ENCODE measurements around the gene EDC4.
"Not testable (repeated sequence)": the region's sequence is repeated elsewhere in the genome, so short reads cannot be mapped to it uniquely, and the experiment has no call there.

EDC4 gene

DNA sequence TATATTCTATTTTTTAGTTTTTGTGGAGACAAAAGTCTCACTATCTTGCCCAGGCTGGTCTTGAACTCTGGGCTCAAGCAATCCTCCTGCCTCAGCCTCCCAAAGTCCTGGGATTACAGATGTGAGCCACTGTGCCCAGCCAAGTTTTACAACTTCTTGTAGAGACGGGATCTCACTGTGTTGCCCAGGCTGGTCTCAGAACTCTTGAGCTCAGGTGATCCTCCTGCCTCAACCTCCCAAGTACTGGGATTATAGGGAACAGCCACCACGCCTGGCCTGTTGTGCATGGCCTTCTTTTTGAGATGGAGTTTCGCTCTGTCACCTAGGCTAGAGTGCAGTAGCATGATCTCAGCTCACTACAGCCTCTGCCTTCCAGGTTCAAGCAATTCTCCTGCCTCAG, 19.2 kb upstream of the EDC4 start:
- DNase-seq (ENCODE audit: low read depth) = no peak

- DNase-seq (ENCODE audit: low read depth) = no peak
Measured at GRCh38 chr16:67855789-67856188, 17.1 kb upstream of the EDC4 start.

DNA sequence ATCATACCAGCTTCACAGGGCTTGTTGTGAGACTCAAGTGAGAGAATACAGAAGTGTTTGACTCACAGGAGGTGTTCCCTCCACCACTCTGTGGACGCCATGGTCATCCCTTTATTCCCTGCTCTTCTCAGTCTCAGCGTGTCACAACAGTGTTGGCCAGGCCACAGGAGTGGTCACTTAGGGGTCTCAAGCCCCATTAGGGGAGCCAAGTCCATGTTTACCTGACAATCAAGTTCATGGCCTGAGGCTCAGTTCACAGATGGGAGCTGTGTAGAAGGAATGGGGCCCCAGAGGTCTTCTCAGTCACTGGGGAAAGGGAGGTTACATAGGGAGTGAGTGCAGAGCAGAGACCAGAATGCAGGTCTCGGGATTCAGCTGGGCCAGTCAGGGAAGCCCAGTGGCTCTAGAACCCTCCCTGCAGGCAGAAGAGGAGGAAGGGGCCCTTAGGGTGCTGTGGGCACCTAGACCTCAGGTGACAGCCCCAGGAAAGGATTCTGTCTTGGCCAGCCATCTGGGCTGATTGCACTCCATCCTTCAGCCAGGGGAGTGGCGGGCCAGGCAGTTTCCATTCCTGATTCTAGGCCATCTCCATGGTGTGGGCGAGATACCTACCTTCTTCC, 15.8 kb upstream of the EDC4 start:
- DNase-seq (ENCODE audit: low read depth) = no peak

GRCh38 chr16:67857547-67858233, 15.2 kb upstream of the EDC4 start:
- no peak for DNase-seq (ENCODE audit: low read depth)

- DNase-seq (ENCODE audit: low read depth) = no peak
Measured at GRCh38 chr16:67858500-67858899, 14.4 kb upstream of the EDC4 start.

GRCh38 chr16:67860589-67861398, 12.1 kb upstream of the EDC4 start:
- DNase-seq (ENCODE audit: low read depth) = no peak

GRCh38 chr16:67861877-67862276, 11.0 kb upstream of the EDC4 start:
- DNase-seq (ENCODE audit: low read depth) = no peak

GRCh38 chr16:67862623-67863583, 9.9 kb upstream of the EDC4 start:
- DNase-seq (ENCODE audit: low read depth) = no peak

DNA sequence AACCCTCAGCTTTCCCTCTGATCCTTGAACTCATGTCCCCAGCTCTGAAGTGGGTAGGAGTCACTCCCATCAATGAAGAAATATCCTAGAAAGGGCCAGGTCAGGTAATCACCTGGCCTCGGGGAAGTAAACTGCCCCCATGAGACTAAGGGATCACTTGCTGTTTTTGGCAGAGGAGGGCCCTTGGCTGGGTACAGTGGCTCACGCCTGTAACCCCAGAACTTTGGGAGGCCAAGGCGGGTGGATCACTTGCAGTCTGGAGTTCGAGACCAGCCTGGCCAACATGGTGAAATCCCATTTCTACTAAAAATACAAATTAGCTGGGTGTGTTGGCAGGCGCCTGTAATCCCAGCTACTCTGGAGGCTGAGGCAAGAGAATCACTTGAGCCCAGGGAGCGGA, 8.8 kb upstream of the EDC4 start:
- DNase-seq (ENCODE audit: low read depth) = not testable (repeated sequence)

GRCh38 chr16:67864594-67864993, 8.3 kb upstream of the EDC4 start:
- no peak for DNase-seq (ENCODE audit: low read depth)

GRCh38 chr16:67865318-67865717, 7.5 kb upstream of the EDC4 start:
- DNase-seq (ENCODE audit: low read depth) = no peak

GRCh38 chr16:67868290-67868689, 4.6 kb upstream of the EDC4 start:
- DNase-seq (ENCODE audit: low read depth) = no peak

DNA sequence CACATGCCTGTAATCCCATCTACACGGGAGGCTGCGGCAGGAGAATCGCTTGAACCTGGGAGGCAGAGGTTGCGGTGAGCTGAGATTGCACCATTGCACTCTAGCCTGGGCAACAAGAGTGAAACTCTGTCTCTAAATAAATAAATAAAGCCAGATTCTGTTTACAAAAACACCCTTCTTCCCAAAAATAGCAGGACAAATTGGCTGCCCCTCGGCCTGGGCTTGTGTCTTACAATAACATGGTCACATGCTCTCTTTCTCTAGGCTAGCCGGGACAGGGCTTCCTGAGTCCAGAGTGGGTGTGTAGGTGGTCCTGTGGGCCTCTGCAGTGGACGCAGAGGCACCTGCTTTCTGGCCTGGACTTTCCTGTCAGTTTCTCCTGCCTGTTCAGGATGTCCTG, 3.2 kb upstream of the EDC4 start:
- no peak for DNase-seq (ENCODE audit: low read depth)

DNA sequence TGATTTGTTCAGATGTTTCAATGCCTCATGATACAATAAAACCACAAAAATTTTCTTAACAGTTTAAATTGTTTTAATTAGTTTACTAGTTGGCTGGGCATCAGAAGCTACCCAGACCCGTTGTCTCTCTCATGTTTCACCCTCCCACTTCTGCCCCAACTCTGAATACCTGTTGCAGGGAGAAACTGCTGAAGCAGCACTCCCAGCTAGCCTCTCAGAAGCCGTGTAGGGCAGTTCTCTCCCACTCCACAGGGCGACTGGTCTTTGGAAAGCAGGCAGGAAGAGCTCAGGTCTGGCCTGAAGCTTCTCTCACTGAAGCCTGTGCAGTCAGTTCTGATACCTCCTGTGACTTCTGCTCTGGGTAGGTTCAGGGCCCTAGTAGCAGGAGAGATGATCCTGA, 1.6 kb upstream of the EDC4 start:
- no peak for DNase-seq (ENCODE audit: low read depth)

- no peak for DNase-seq (ENCODE audit: low read depth)
Measured at GRCh38 chr16:67872131-67872630, 671 bp upstream of the EDC4 start.

- no peak for DNase-seq (ENCODE audit: low read depth)
Measured at GRCh38 chr16:67873435-67874370, 851 bp downstream of the EDC4 start.

DNA sequence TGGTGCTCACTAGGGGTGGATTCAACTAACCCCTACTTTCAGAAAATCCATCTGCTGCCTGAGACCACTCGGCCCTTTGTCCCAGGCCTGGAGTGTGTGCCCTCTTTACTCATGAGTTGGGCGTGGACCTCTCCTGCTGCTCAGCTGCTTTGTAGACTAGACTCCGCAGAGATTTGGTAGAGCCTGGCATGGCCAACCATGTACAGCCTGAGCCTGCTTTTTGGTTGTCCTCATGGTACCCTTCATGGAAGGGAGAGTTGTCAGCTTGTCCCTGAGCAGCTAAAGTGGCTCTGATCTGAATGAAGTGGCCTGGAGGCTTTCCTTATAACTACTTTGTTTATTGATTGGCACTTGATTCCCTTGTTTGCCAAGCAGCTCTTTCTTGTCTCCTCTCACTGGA, 1.5 kb downstream of the EDC4 start:
- no peak for DNase-seq (ENCODE audit: low read depth)

DNA sequence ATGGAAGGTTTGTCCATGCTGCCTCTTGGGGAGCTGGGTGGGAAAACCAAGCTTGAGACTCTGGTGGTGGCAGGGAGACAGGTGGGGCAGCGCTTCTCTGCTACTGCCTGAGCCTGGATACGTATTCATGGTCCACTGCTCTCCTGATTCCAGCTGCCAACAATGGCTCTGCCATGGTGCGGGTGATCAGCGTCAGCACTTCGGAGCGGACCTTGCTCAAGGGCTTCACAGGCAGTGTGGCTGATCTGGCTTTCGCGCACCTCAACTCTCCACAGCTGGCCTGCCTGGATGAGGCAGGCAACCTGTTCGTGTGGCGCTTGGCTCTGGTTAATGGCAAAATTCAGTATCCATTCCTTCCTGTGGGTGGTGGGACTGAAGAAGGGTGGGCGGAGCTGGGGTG, 4.2 kb downstream of the EDC4 start:
- no peak for DNase-seq (ENCODE audit: low read depth)

- DNase-seq (ENCODE audit: low read depth) = no peak
Measured at GRCh38 chr16:67878232-67878631, 5.4 kb downstream of the EDC4 start.

DNA sequence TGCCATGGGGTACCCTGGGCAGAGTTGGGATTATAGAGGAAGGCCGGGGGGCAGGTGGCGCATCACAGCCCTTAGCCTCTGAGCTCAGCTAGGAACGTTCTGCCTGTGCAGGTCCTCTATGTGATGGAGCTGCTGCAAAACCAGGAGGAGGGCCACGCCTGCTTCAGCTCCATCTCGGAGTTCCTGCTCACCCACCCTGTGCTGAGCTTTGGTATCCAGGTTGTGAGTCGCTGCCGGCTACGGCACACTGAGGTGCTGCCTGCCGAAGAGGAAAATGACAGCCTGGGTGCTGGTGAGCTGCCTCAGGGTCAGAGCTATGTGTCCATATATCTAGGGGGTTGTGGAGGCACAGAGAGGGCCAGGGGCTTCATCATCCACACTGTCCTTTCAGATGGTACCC, 6.0 kb downstream of the EDC4 start:
- no peak for DNase-seq (ENCODE audit: low read depth)

- DNase-seq (ENCODE audit: low read depth) = no peak
Measured at GRCh38 chr16:67879462-67879861, 6.6 kb downstream of the EDC4 start.

Measured in stimulated activated CD8-positive, alpha-beta memory T cell treated with anti-CD3 and anti-CD28 coated beads, Interleukin-15, amount 100 ng/mL, for 24 hours (primary cell).